H1 (cell line): ENCODE measurements around the gene WDR38. TPM values are rescaled to one million over a fixed set of nuclear protein-coding genes. Genes with fewer than 3 reads are reported as not detected.

ENCODE experiments used
- CTCF ChIA-PET: fragments of 300-600 bp; sonication (Branson Sonifier 250); formaldehyde crosslinking; loops from one replicate; lab custom pipeline; 2021; ENCODE audit not compliant: partially characterized antibody; lab: Charles Lee
- POLR2A ChIA-PET: fragments of 300-600 bp; sonication (Branson Sonifier 250); formaldehyde crosslinking; loops from one replicate; lab custom pipeline; 2021; ENCODE audit warnings: inconsistent platforms; ENCODE audit not compliant: partially characterized antibody; lab: Charles Lee
- DNase-seq, 2 experiments: peaks; one replicate each; pipeline versions ENCODE4 v3.0.0 to v3.0.0-alpha.2; 2010 to 2022; ENCODE audit warnings: low spot score in 2 of 2, low read depth in 1 of 2, mixed read lengths in 1 of 2
- FAIRE-seq: peaks from 2 replicates; lab custom pipeline; 2011; peaks lifted over from hg19 to GRCh38; lab: Jason Lieb, UNC
- H2AFZ ChIP-seq: 2 replicates; pipeline ENCODE4 v1.8.1; 2012; ENCODE audit warnings: low read length, inconsistent platforms
- H2AK5ac ChIP-seq: 2 replicates; pipeline ENCODE4 v1.6.1; 2013; ENCODE audit warnings: low read depth, low read length
- H2BK120ac ChIP-seq: replicated peaks from 2 replicates; pipeline ENCODE3; 2013; ENCODE audit warnings: low read depth, low read length, inconsistent platforms
- H2BK12ac ChIP-seq: 2 replicates; pipeline ENCODE4 v1.6.1; 2013; ENCODE audit warnings: low read depth, low read length
- H2BK15ac ChIP-seq: 2 replicates; pipeline ENCODE4 v1.6.1; 2013; ENCODE audit warnings: low read length
- H2BK20ac ChIP-seq: 2 replicates; pipeline ENCODE4 v1.6.1; 2013; ENCODE audit warnings: low read length
- H2BK5ac ChIP-seq: 2 replicates; pipeline ENCODE4 v1.6.1; 2013; ENCODE audit warnings: low read depth, low read length
- H3K14ac ChIP-seq: 2 replicates; pipeline ENCODE4 v1.6.1; 2013; ENCODE audit warnings: inconsistent platforms; ENCODE audit not compliant: insufficient read length
- H3K18ac ChIP-seq: 2 replicates; pipeline ENCODE4 v1.6.1; 2013; ENCODE audit warnings: low read length; ENCODE audit errors: extremely low read depth
- H3K23ac ChIP-seq: 2 replicates; pipeline ENCODE4 v1.6.1; 2013; ENCODE audit warnings: inconsistent platforms; ENCODE audit not compliant: insufficient read length
- H3K23me2 ChIP-seq: 2 replicates; pipeline ENCODE4 v1.6.1; 2013; ENCODE audit warnings: low read depth, low read length
- H3K27ac ChIP-seq: 2 replicates; pipeline ENCODE4 v1.6.1; 2011; ENCODE audit warnings: low read depth, low read length, inconsistent platforms
- H3K27me3 ChIP-seq, 4 experiments: replicated peaks in 1 of 4; 1 replicate in 1 of 4; 2 replicates in 3 of 4; pipeline versions ENCODE4 v1.6.1 to v1.8.1; 2011 to 2013; ENCODE audit warnings: low read length in 3 of 4, mild to moderate bottlenecking in 3 of 4, inconsistent platforms in 2 of 4, mixed read lengths in 2 of 4, moderate library complexity in 1 of 4; ENCODE audit not compliant: control insufficient read depth in 3 of 4, insufficient read depth in 3 of 4; ENCODE audit errors: extremely low read depth in 1 of 4
- H3K36me3 ChIP-seq, 4 experiments: 2 replicates each; pipeline versions ENCODE4 v1.6.1 to v1.8.1; 2011 to 2013; ENCODE audit warnings: mild to moderate bottlenecking in 4 of 4, low read length in 3 of 4, moderate library complexity in 2 of 4, control low read depth in 1 of 4, inconsistent platforms in 1 of 4; ENCODE audit not compliant: insufficient read depth in 4 of 4, control insufficient read depth in 2 of 4
- H3K4ac ChIP-seq: replicated peaks from 2 replicates; pipeline ENCODE3; 2013; ENCODE audit warnings: low read length, low read depth, mixed read lengths, inconsistent platforms; ENCODE audit not compliant: insufficient read length
- H3K4me1 ChIP-seq, 4 experiments: replicated peaks in 1 of 4; 1 replicate in 1 of 4; 2 replicates in 3 of 4; pipeline versions ENCODE4 v1.6.1 to v1.8.1; 2011 to 2013; ENCODE audit warnings: low read length in 3 of 4, inconsistent platforms in 2 of 4, mixed read lengths in 1 of 4; ENCODE audit not compliant: insufficient read depth in 4 of 4, control insufficient read depth in 3 of 4
- H3K4me2 ChIP-seq, 2 experiments: 2 replicates each; pipeline versions ENCODE4 v1.6.1 to v1.8.1; 2011 to 2013; ENCODE audit warnings: low read depth in 2 of 2, low read length in 2 of 2, control low read depth in 1 of 2, inconsistent platforms in 1 of 2, mild to moderate bottlenecking in 1 of 2; ENCODE audit not compliant: insufficient read depth in 1 of 2
- H3K4me3 ChIP-seq, 4 experiments: fragments of 200-600, 300-600 bp in 1 of 4; sonication (generic), shearing (Covaris generic), sonication (Bioruptor Twin) in 1 of 4; 2 replicates each; pipeline versions ENCODE4 v1.5.1 to v1.8.1; 2011 to 2016; ENCODE audit warnings: low read length in 4 of 4, low read depth in 3 of 4, control low read depth in 2 of 4, inconsistent platforms in 2 of 4, mild to moderate bottlenecking in 2 of 4, mixed read lengths in 1 of 4, moderate library complexity in 1 of 4; ENCODE audit not compliant: insufficient read depth in 2 of 4; ENCODE audit errors: extremely low read depth in 1 of 4
- H3K56ac ChIP-seq: replicated peaks from 2 replicates; pipeline ENCODE3; 2013; ENCODE audit warnings: low read depth, mild to moderate bottlenecking, mixed read lengths, low read length, inconsistent platforms; ENCODE audit not compliant: insufficient read length
- H3K79me1 ChIP-seq: 2 replicates; pipeline ENCODE4 v1.6.1; 2013; ENCODE audit warnings: low read depth, low read length, control low read depth
- H3K79me2 ChIP-seq, 2 experiments: 2 replicates each; pipeline versions ENCODE4 v1.6.1 to v1.8.1; 2012 to 2013; ENCODE audit warnings: low read length in 2 of 2, mild to moderate bottlenecking in 2 of 2, inconsistent platforms in 1 of 2; ENCODE audit not compliant: insufficient read depth in 2 of 2, control insufficient read depth in 1 of 2
- H3K9ac ChIP-seq, 4 experiments: replicated peaks in 1 of 4; 1 replicate in 1 of 4; 2 replicates in 3 of 4; pipeline versions ENCODE4 v1.6.1 to v1.8.1; 2011 to 2013; ENCODE audit warnings: low read depth in 3 of 4, low read length in 3 of 4, control low read depth in 2 of 4, mild to moderate bottlenecking in 2 of 4, moderate library complexity in 2 of 4, inconsistent platforms in 1 of 4; ENCODE audit errors: extremely low read depth in 1 of 4
- H3K9me3 ChIP-seq, 2 experiments: 2 replicates each; pipeline versions ENCODE4 v1.6.1 to v1.8.1; 2012 to 2013; ENCODE audit warnings: mild to moderate bottlenecking in 2 of 2, moderate library complexity in 2 of 2, control low read depth in 1 of 2, inconsistent platforms in 1 of 2, low read depth in 1 of 2, low read length in 1 of 2, mixed read lengths in 1 of 2; ENCODE audit not compliant: insufficient read depth in 2 of 2
- H4K20me1 ChIP-seq, 2 experiments: replicated peaks in 1 of 2; 2 replicates each; pipeline versions ENCODE3 to v1.8.1; 2011 to 2013; ENCODE audit warnings: inconsistent platforms in 2 of 2, low read length in 2 of 2, mild to moderate bottlenecking in 1 of 2; ENCODE audit not compliant: insufficient read depth in 2 of 2, control insufficient read depth in 1 of 2
- H4K5ac ChIP-seq: 2 replicates; pipeline ENCODE4 v1.6.1; 2013; ENCODE audit warnings: low read length, low read depth, mixed read lengths, inconsistent platforms; ENCODE audit not compliant: insufficient read length
- H4K8ac ChIP-seq: 2 replicates; pipeline ENCODE4 v1.8.0; 2013; ENCODE audit warnings: mild to moderate bottlenecking, moderate library complexity, low read length, inconsistent platforms; ENCODE audit not compliant: insufficient read depth; ENCODE audit errors: extremely low read depth
- H4K91ac ChIP-seq: replicated peaks from 2 replicates; pipeline ENCODE3; 2013; ENCODE audit warnings: low read length, mixed read lengths, inconsistent platforms; ENCODE audit not compliant: insufficient read length
- ASH2L ChIP-seq: fragments of 200-600, 300-600 bp; sonication (generic); IDR thresholded peaks from one replicate; pipeline ENCODE4 v1.7.1; 2017; ENCODE audit warnings: low read length
- BCL11A ChIP-seq, 2 experiments: IDR thresholded peaks; one replicate each; pipeline ENCODE4 v1.6.1; 2011; ENCODE audit warnings: low read depth in 2 of 2, low read length in 2 of 2, mild to moderate bottlenecking in 2 of 2
- GABPA ChIP-seq: IDR thresholded peaks from 2 replicates; pipeline ENCODE4 v1.6.1; 2011; ENCODE audit warnings: mild to moderate bottlenecking, low read length, moderate library complexity, borderline replicate concordance; ENCODE audit not compliant: insufficient read depth
- PHF8 ChIP-seq: fragments of 200-600 bp; sonication (generic); conservative IDR thresholded peaks from 2 replicates; pipeline ENCODE4 v1.7.1; 2012; ENCODE audit warnings: low read depth, mild to moderate bottlenecking, inconsistent platforms, low read length, moderate library complexity
- RBBP5 ChIP-seq: IDR thresholded peaks from 2 replicates; pipeline ENCODE4 v1.7.1; 2012; ENCODE audit warnings: low read depth, mild to moderate bottlenecking, inconsistent platforms, low read length, moderate library complexity, borderline replicate concordance
- SAP30 ChIP-seq: fragments of 300-600 bp; sonication (generic); IDR thresholded peaks from 2 replicates; pipeline ENCODE4 v1.7.1; 2012; ENCODE audit warnings: low read length, moderate library complexity, mild to moderate bottlenecking, inconsistent platforms; ENCODE audit not compliant: insufficient read depth, insufficient replicate concordance
- SP1 ChIP-seq: IDR thresholded peaks from 2 replicates; pipeline ENCODE4 v1.6.1; 2011; ENCODE audit warnings: low read depth, low read length
- TBP ChIP-seq: IDR thresholded peaks from 2 replicates; pipeline ENCODE4 v1.6.1; 2011; ENCODE audit warnings: low read depth, low read length, improper control_type of control experiment
- WGBS, 2 experiments: shearing (Covaris generic) in 1 of 2; methylation state at CpG; one replicate each; pipeline versions ENCODE4 v1.1.6 to v1.1.7; 2013 to 2015; ENCODE audit warnings: low lambda C conversion rate in 2 of 2, mixed read lengths in 2 of 2, inconsistent platforms in 1 of 2, low coverage in 1 of 2, missing lambda C conversion rate in 1 of 2; ENCODE audit not compliant: insufficient replicate concordance in 2 of 2, insufficient coverage in 1 of 2, insufficient read length in 1 of 2; ENCODE audit errors: extremely low coverage in 1 of 2, missing lambda C conversion rate in 1 of 2; 5-methylcytosine and 5-hydroxymethylcytosine counted together
- polyA plus RNA-seq, 7 experiments: library from polyadenylated mRNA; depleted of rRNA in 3 of 7; stranded (reverse) in 5 of 7; unstranded in 2 of 7; fragments of >200 nt in 5 of 7; fragments of 200-250 nt in 2 of 7; gene quantifications; 1 replicate in 5 of 7; 2 replicates in 1 of 7; 4 replicates in 1 of 7; pipeline versions ENCODE4 v1.2.1 to v1.2.3, GENCODE V29; 2011 to 2013; ENCODE audit warnings: missing spikeins in 2 of 7, mixed read lengths in 2 of 7
- total RNA-seq: library from RNA; stranded (reverse); fragmentation: NEBNext Ultra II Directional; extraction: Animal tissue kit (Norgen Biotek cat#: 25700); gene quantifications from 2 replicates; pipeline ENCODE4 v1.2.1, GENCODE V29; 2021
- TF ChIP-seq, protein P1 (sequence below): IDR thresholded peaks from 2 replicates; pipeline ENCODE4 v1.6.1; 2011; ENCODE audit warnings: low read depth, mild to moderate bottlenecking, low read length; ENCODE audit not compliant: insufficient read depth

Gene WDR38
- total and polyA plus RNA-seq, 2 of the 8 experiments (the other 6 are each of a cell fraction or from before 2014, with no cell fraction given), result not detected

GRCh38 chr9:124868511-124869465 lies 15.5 kb downstream of the WDR38 start:
- Histone ChIP-seq H2BK20ac (no peak overlapping the region), H3K27me3 (no peaks in the 10 kb centered on the region), H2BK120ac (no peak overlapping the region), H2BK5ac (peak overlapping the region; percentile 80), H2AK5ac (0 out of 2 replicates have a peak overlapping the region, but pooled peaks have one; percentile 3), H4K91ac (peak overlapping the region; percentile 68), H4K5ac (peak overlapping the region; percentile 81), H3K23me2 (peaks cover 8% of the 10 kb centered on the region), H3K4me1 (peaks cover 4 to 20% (median 13%) of the 10 kb centered on the region in 4 experiments), H3K4me3 (peak overlapping the region; percentile 86 to 95 (median 95)), H3K4ac (no peak overlapping the region), H3K9ac (peak overlapping the region; percentile 86 to 92 (median 86)), H3K9me3 (no peaks in the 10 kb centered on the region), H2BK15ac (0 out of 2 replicates have a peak overlapping the region, but pooled peaks have one; percentile 63), H3K4me2 (peak overlapping the region; percentile 91 to 92), H4K8ac (peak overlapping the region; percentile 97), H3K27ac (peak overlapping the region; percentile 84), H3K79me2 (peaks cover 20 to 57% of the 10 kb centered on the region in 2 experiments), H3K14ac (no peak overlapping the region), H4K20me1 (peaks cover 20 to 23% of the 10 kb centered on the region in 2 experiments), H3K79me1 (peaks cover 11% of the 10 kb centered on the region), H2AFZ (no peak overlapping the region), H3K23ac (no peak overlapping the region), H3K36me3 (peaks cover 0 to 14% (median 8%) of the 10 kb centered on the region in 4 experiments; a peak in 4 of 8 replicates), H3K56ac (peak overlapping the region; percentile 92), H3K18ac (peak overlapping the region; percentile 55), H2BK12ac (peak overlapping the region; percentile 6; the same call in 1 of the 2 replicates)
- no peak for FAIRE-seq
- DNase-seq, result peak in 1 of 2 experiments; percentile 89
- ChIA-PET CTCF (interaction anchor here (0.6 to 1.5 kb wide), 5 partner anchors 8 to 251 kb away, joined by 3 to 6 read pairs (median 4); partner anchors contain the start of gene WDR38), POLR2A (interaction anchor here (1.7 to 31.1 kb wide), 3 partner anchors 6 to 302 kb away, joined by 3 to 573 read pairs (median 573); partner anchors contain the start of genes ARPC5L, RPL35 and WDR38)
- 2% methylated on average over 61 of the region's 101 CpGs; no CpG with 5 or more reads in 1 of the 2 experiments for WGBS, 2 experiments
- TF ChIP-seq, protein P1, sequence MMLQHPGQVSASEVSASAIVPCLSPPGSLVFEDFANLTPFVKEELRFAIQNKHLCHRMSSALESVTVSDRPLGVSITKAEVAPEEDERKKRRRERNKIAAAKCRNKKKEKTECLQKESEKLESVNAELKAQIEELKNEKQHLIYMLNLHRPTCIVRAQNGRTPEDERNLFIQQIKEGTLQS, result no peak
- TF ChIP-seq BCL11A (IDR thresholded peaks at IDR 0.05; ENCODE audit: low read depth in 2 of 2, low read length in 2 of 2) (no peak), TBP (peak; percentile 63; the same call in 1 of the 2 replicates), SAP30 (peak; percentile 96), GABPA (peak; percentile 91), SP1 (peak; percentile 50; the same call in 1 of the 2 replicates), PHF8 (peak; percentile 90), ASH2L (peak; percentile 52), RBBP5 (0 out of 2 replicates have a peak, but pooled peaks have one; percentile 13)
